ENCODE measurements around the gene POLDIP2. TPM values are rescaled to one million over a fixed set of nuclear protein-coding genes. Genes with fewer than 3 reads are reported as not detected.

The POLDIP2 gene
- total and polyA plus RNA-seq, 2 donors from 2014 or later, result 84.9 to 174 TPM

DNA sequence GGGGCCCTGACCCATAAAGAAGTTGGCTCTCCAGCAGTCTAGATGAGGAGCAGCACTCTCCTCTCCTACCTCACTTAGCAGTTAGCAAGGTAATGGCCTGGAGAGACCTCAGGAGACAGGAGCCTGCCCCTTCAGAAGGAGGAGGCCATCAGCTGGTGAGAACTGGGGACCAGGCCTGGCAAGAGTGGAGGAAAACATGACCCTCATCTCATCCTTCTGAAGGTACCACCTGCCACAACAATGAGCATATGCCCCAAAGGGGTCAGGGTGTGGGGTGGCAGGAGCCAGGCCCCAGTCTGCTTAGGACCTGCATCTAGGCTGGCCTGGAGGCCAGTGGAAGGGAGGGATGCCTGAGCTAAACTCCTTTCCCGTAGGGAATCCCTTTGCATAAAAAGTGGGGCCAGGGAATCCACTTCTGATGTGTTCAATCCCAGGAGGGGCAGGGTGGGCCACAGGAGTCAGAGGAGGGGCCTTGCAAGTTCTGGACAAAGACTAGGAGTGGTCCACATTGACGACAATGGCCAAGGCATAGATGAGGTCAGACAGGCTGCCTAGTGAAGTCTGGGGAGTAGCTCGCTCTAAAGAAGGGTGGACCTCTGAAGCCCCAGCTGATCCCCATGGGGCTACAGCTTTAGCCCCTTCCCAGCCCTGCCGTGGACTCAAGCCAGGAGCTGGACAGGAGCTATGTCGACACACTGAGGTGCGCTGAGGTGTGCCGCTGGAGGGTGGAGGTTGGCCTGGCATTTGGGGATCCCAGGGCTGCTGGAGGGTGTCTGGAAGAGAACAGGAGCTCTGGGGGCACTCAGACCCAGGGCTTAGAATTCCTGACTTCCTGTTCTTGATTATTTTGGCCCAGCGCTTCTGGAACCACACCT lies 6.7 kb upstream of the POLDIP2 start:
- H3K9me3 ChIP-seq (ENCODE audit: control insufficient read depth in 2 of 3, insufficient read depth in 1 of 3, low read length in 3 of 3), result no peaks in the 10 kb centered on the region
- H3K4me3 ChIP-seq (ENCODE audit: low read length in 3 of 3), result no peak overlapping the region
- peak in 1 of 5 donors; percentile 46 for DNase-seq
- no peaks in the 10 kb centered on the region for H3K4me1 ChIP-seq (ENCODE audit: control insufficient read depth in 2 of 3, insufficient read depth in 2 of 3, low read depth in 1 of 3, low read length in 3 of 3)
- TF ChIP-seq, protein P1, sequence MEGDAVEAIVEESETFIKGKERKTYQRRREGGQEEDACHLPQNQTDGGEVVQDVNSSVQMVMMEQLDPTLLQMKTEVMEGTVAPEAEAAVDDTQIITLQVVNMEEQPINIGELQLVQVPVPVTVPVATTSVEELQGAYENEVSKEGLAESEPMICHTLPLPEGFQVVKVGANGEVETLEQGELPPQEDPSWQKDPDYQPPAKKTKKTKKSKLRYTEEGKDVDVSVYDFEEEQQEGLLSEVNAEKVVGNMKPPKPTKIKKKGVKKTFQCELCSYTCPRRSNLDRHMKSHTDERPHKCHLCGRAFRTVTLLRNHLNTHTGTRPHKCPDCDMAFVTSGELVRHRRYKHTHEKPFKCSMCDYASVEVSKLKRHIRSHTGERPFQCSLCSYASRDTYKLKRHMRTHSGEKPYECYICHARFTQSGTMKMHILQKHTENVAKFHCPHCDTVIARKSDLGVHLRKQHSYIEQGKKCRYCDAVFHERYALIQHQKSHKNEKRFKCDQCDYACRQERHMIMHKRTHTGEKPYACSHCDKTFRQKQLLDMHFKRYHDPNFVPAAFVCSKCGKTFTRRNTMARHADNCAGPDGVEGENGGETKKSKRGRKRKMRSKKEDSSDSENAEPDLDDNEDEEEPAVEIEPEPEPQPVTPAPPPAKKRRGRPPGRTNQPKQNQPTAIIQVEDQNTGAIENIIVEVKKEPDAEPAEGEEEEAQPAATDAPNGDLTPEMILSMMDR (IDR thresholded peaks at IDR 0.05; ENCODE audit: borderline replicate concordance, extremely low read depth, insufficient read depth), result no peak
- H3K27me3 ChIP-seq (ENCODE audit: control insufficient read depth, insufficient read depth, low read length), result no peaks in the 10 kb centered on the region
- FAIRE-seq, result no peak
- H3K27ac ChIP-seq (ENCODE audit: low read depth in 2 of 2, low read length in 2 of 2), result no peak overlapping the region
- peaks cover 2 to 33% (median 25%) of the 10 kb centered on the region in 3 donors for H3K36me3 ChIP-seq (ENCODE audit: control insufficient read depth in 2 of 3, insufficient read depth in 3 of 3, low read length in 3 of 3)
- H3K9ac ChIP-seq (ENCODE audit: low read length in 3 of 3), result no peak overlapping the region
- intact Hi-C loops (cut with DNase I), result no loop called here

DNA sequence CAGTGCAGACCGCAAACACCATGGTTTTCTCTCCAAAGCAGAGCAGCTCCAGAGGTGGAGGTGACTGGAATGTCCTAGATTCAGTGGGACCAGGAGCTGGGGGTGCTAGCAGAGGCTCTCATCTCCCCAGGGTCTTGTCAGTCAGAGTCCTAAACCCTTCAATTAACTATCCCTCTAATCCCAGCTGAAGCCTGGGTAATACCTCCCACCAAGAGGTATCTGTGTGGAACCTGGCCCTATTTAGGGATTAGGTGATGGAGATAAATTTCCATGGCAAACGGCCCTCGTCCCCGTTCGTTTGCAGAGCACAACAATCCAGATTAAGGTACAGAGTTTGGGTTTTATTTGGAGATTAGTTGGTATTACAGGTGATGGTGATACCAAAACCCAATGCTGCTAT lies 5.9 kb upstream of the POLDIP2 start:
- H3K36me3 ChIP-seq (ENCODE audit: control insufficient read depth in 2 of 3, insufficient read depth in 3 of 3, low read length in 3 of 3), result peaks cover 2 to 33% (median 25%) of the 10 kb centered on the region in 3 donors
- no peaks in the 10 kb centered on the region for H3K9me3 ChIP-seq (ENCODE audit: control insufficient read depth in 2 of 3, insufficient read depth in 1 of 3, low read length in 3 of 3)
- DNase-seq (no peak), FAIRE-seq (no peak)
- H3K27me3 ChIP-seq (ENCODE audit: control insufficient read depth, insufficient read depth, low read length), result no peaks in the 10 kb centered on the region
- peaks cover 2 to 6% (median 4%) of the 10 kb centered on the region in 3 donors for H3K4me1 ChIP-seq (ENCODE audit: control insufficient read depth in 2 of 3, insufficient read depth in 2 of 3, low read depth in 1 of 3, low read length in 3 of 3)
- TF ChIP-seq, protein P1 (IDR thresholded peaks at IDR 0.05; ENCODE audit: borderline replicate concordance, extremely low read depth, insufficient read depth), result no peak
- no peak overlapping the region for H3K27ac ChIP-seq (ENCODE audit: low read depth in 2 of 2, low read length in 2 of 2)
- H3K9ac ChIP-seq (ENCODE audit: low read length in 3 of 3), result no peak overlapping the region
- intact Hi-C loops (cut with DNase I), result no loop called here
- no peak overlapping the region for H3K4me3 ChIP-seq (ENCODE audit: low read length in 3 of 3)

DNA sequence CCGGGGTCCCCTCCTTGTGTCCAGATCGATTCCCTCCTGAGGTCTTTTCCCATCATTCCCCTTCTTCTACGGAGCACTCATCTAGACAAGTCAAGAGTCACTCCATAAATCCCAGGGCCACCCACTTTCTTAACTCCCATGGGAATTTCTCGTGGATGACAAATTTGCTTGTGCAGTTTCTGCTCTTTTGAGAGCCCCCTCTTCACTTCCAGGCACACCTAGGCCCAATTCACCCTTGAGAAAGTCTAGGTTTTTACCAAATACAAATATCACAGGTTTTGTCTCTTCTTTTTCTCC lies 522 bp upstream of the POLDIP2 start:
- no peaks in the 10 kb centered on the region for H3K27me3 ChIP-seq (ENCODE audit: control insufficient read depth, insufficient read depth, low read length)
- FAIRE-seq (no peak), DNase-seq (no peak)
- H3K27ac ChIP-seq (ENCODE audit: low read depth in 2 of 2, low read length in 2 of 2), result peak overlapping the region; percentile 52 to 74
- peak overlapping the region; percentile 74 to 91 (median 81) for H3K9ac ChIP-seq (ENCODE audit: low read length in 3 of 3)
- intact Hi-C loops (cut with DNase I), result no loop called here
- TF ChIP-seq, protein P1 (IDR thresholded peaks at IDR 0.05; ENCODE audit: borderline replicate concordance, extremely low read depth, insufficient read depth), result no peak
- peaks cover 3 to 15% (median 13%) of the 10 kb centered on the region in 3 donors for H3K4me1 ChIP-seq (ENCODE audit: control insufficient read depth in 2 of 3, insufficient read depth in 2 of 3, low read depth in 1 of 3, low read length in 3 of 3)
- no peaks in the 10 kb centered on the region for H3K9me3 ChIP-seq (ENCODE audit: control insufficient read depth in 2 of 3, insufficient read depth in 1 of 3, low read length in 3 of 3)
- peak overlapping the region; percentile 91 to 99 (median 94) for H3K4me3 ChIP-seq (ENCODE audit: low read length in 3 of 3)
- peaks cover 7 to 46% (median 32%) of the 10 kb centered on the region in 3 donors for H3K36me3 ChIP-seq (ENCODE audit: control insufficient read depth in 2 of 3, insufficient read depth in 3 of 3, low read length in 3 of 3)

Data from kidney (tissue), 14 donors.